ENCODE measurements around the gene TCEA2. TPM values are rescaled to one million over a fixed set of nuclear protein-coding genes. Genes with fewer than 3 reads are reported as not detected.
"Not testable (repeated sequence)": the region's sequence is repeated elsewhere in the genome, so short reads cannot be mapped to it uniquely, and the experiment has no call there.

The TCEA2 gene
- total RNA-seq, 1 donor from 2014 or later, result 49.2 TPM

GRCh38 chr20:64105846-64106434 lies 42.9 kb downstream of the TCEA2 start:
- no peak for ATAC-seq
- no peak for DNase-seq (ENCODE audit: low spot score)

- no peak for DNase-seq (ENCODE audit: low spot score)
- ATAC-seq, result no peak
Measured at GRCh38 chr20:64106435-64106961, 43.5 kb downstream of the TCEA2 start.

GRCh38 chr20:64106981-64107735 lies 44.2 kb downstream of the TCEA2 start, which contains the start of gene NPBWR2:
Gene NPBWR2 (minus strand): TSS chr20:64107565. CDS start chr20:64106831, 734 bp downstream.
- ATAC-seq (no peak), DNase-seq (ENCODE audit: low spot score) (no peak)

- ATAC-seq (no peak), DNase-seq (ENCODE audit: low spot score) (peak; percentile 31)
Measured at GRCh38 chr20:64107736-64108457, 44.9 kb downstream of the TCEA2 start.

- DNase-seq (ENCODE audit: low spot score), result peak; percentile 41
- no peak for ATAC-seq
Measured at GRCh38 chr20:64108731-64109681, 46.0 kb downstream of the TCEA2 start.

GRCh38 chr20:64109831-64110391 lies 46.9 kb downstream of the TCEA2 start:
- ATAC-seq (no peak), DNase-seq (ENCODE audit: low spot score) (peak; percentile 40)

GRCh38 chr20:64110411-64111068 lies 47.5 kb downstream of the TCEA2 start:
- DNase-seq (ENCODE audit: low spot score) (peak; percentile 45), ATAC-seq (peak; percentile 65)

GRCh38 chr20:64111841-64112641 lies 49.0 kb downstream of the TCEA2 start:
- ATAC-seq, result no peak
- peak; percentile 41 for DNase-seq (ENCODE audit: low spot score)

- ATAC-seq, result no peak
- peak; percentile 37 for DNase-seq (ENCODE audit: low spot score)
Measured at GRCh38 chr20:64112691-64113443, 49.9 kb downstream of the TCEA2 start.

GRCh38 chr20:64113444-64113775 lies 50.4 kb downstream of the TCEA2 start:
- no peak for DNase-seq (ENCODE audit: low spot score)
- no peak for ATAC-seq

- ATAC-seq (no peak), DNase-seq (ENCODE audit: low spot score) (no peak)
Measured at GRCh38 chr20:64113796-64114355, 50.9 kb downstream of the TCEA2 start.

- DNase-seq (ENCODE audit: low spot score) (no peak), ATAC-seq (no peak)
Measured at GRCh38 chr20:64114356-64114971, 51.5 kb downstream of the TCEA2 start.

- DNase-seq (ENCODE audit: low spot score), result no peak
- ATAC-seq, result no peak
Measured at GRCh38 chr20:64115171-64115911, 52.3 kb downstream of the TCEA2 start.

- ATAC-seq, result no peak
- DNase-seq (ENCODE audit: low spot score), result no peak
Measured at GRCh38 chr20:64116016-64116415, 53.0 kb downstream of the TCEA2 start.

GRCh38 chr20:64116541-64117431 lies 53.8 kb downstream of the TCEA2 start:
- ATAC-seq, result no peak
- peak; percentile 42 for DNase-seq (ENCODE audit: low spot score)

- not testable (repeated sequence) for DNase-seq (ENCODE audit: low spot score); ATAC-seq
Measured at GRCh38 chr20:64117432-64117777, 54.4 kb downstream of the TCEA2 start.
